Neural progenitor cell (in vitro differentiated cells): ENCODE measurements around the gene BAZ1A.
A peak's percentile ranks its signal among the peaks of the same experiment; 100 is the strongest.

Experiments used
- CTCF ChIP-seq: fragments of 200-600 bp; sonication (generic); IDR thresholded peaks from 2 replicates; pipeline ENCODE4 v1.5.1; 2017; ENCODE audit warnings: antibody characterized with exemption, mild to moderate bottlenecking
- EZH2 ChIP-seq: fragments of 200-600 bp; sonication (generic); IDR thresholded peaks from 2 replicates; pipeline ENCODE4 v1.6.1; 2017; ENCODE audit warnings: antibody characterized with exemption, mild to moderate bottlenecking, moderate library complexity

GRCh38 chr14:34873589-34874385, 1.4 kb downstream of the BAZ1A start:
- peak; percentile 55 for TF ChIP-seq EZH2
- no peak for TF ChIP-seq CTCF
